GM19239 (cell line): ENCODE results near the gene POU6F1.
"Not testable (repeated sequence)": the region's sequence is repeated elsewhere in the genome, so short reads cannot be mapped to it uniquely, and the experiment has no call there.

Experiments
- DNase-seq: peaks from one replicate; pipeline ENCODE4 v3.0.0; 2011; ENCODE audit warnings: low spot score; ENCODE audit not compliant: insufficient read length
- FAIRE-seq: peaks from 2 replicates; lab custom pipeline; 2011; peaks lifted over from hg19 to GRCh38; lab: Jason Lieb, UNC

The POU6F1 gene

GRCh38 chr12:51217968-51218606 lies at the start of gene POU6F1:
Gene POU6F1 (minus strand): TSS chr12:51218062. CDS start chr12:51206836, 11,226 bp downstream.
- DNase-seq (peak; percentile 82), FAIRE-seq (peak; percentile 77)

GRCh38 chr12:51265024-51265423 lies 47.2 kb upstream of the POU6F1 start:
- DNase-seq (no peak), FAIRE-seq (no peak)

- no peak for FAIRE-seq
- DNase-seq: no peak
Observed at GRCh38 chr12:51264297-51264696, 46.4 kb upstream of the POU6F1 start.

- no peak for DNase-seq
- FAIRE-seq: no peak
Observed at GRCh38 chr12:51263341-51263740, 45.5 kb upstream of the POU6F1 start.

- no peak for FAIRE-seq
- DNase-seq: no peak
Observed at GRCh38 chr12:51262758-51263177, 44.9 kb upstream of the POU6F1 start.

- DNase-seq, FAIRE-seq: not testable (repeated sequence)
Observed at GRCh38 chr12:51259600-51259999, 41.7 kb upstream of the POU6F1 start.

GRCh38 chr12:51254536-51254935 lies 36.7 kb upstream of the POU6F1 start:
- FAIRE-seq: no peak
- DNase-seq: no peak

GRCh38 chr12:51253276-51253675 lies 35.4 kb upstream of the POU6F1 start:
- no peak for FAIRE-seq
- DNase-seq: no peak

- no peak for DNase-seq
- FAIRE-seq: no peak
Observed at GRCh38 chr12:51247523-51248206, 29.8 kb upstream of the POU6F1 start.

GRCh38 chr12:51246254-51246853 lies 28.5 kb upstream of the POU6F1 start:
- FAIRE-seq (no peak), DNase-seq (no peak)

GRCh38 chr12:51245476-51246253 lies 27.8 kb upstream of the POU6F1 start:
- no peak for FAIRE-seq

GRCh38 chr12:51244269-51244668 lies 26.4 kb upstream of the POU6F1 start:
- FAIRE-seq (no peak), DNase-seq (no peak)

More at GRCh38 chr12:51245476-51246253, 27.8 kb upstream of the POU6F1 start:
- DNase-seq: no peak

- no peak for DNase-seq
- no peak for FAIRE-seq
Observed at GRCh38 chr12:51242876-51243275, 25.0 kb upstream of the POU6F1 start.

- FAIRE-seq: no peak
- no peak for DNase-seq
Observed at GRCh38 chr12:51242120-51242519, 24.3 kb upstream of the POU6F1 start.

- FAIRE-seq (no peak), DNase-seq (no peak)
Observed at GRCh38 chr12:51240971-51241370, 23.1 kb upstream of the POU6F1 start.

- FAIRE-seq (peak; percentile 61), DNase-seq (peak; percentile 94)
Observed at GRCh38 chr12:51238510-51239334, 20.9 kb upstream of the POU6F1 start, which contains the start of gene DAZAP2. Gene DAZAP2 (plus strand): TSS chr12:51238826. CDS start chr12:51238908, 82 bp downstream.

- FAIRE-seq (no peak), DNase-seq (no peak)
Observed at GRCh38 chr12:51238037-51238509, 20.2 kb upstream of the POU6F1 start.

GRCh38 chr12:51234530-51234929 lies 16.7 kb upstream of the POU6F1 start:
- FAIRE-seq: no peak
- no peak for DNase-seq

- FAIRE-seq: no peak
- no peak for DNase-seq
Observed at GRCh38 chr12:51232642-51233041, 14.8 kb upstream of the POU6F1 start.
